Trophoblast cell (in vitro differentiated cells and primary cell): Measurements from ENCODE around the gene NXPH3.

ENCODE experiments used
- DNase-seq, 2 donors: peaks; one replicate each; pipeline ENCODE4 v3.0.0-alpha.2; 2016
- H2AFZ ChIP-seq: 2 replicates; pipeline ENCODE4 v1.6.1; 2013; ENCODE audit warnings: low read length, moderate library complexity, mild to moderate bottlenecking; ENCODE audit not compliant: insufficient read depth, poor library complexity
- H2AK5ac ChIP-seq: 2 replicates; pipeline ENCODE4 v1.6.1; 2013; ENCODE audit warnings: mild to moderate bottlenecking, low read length
- H2BK120ac ChIP-seq: 2 replicates; pipeline ENCODE4 v1.6.1; 2013; ENCODE audit warnings: low read length, mild to moderate bottlenecking, moderate library complexity; ENCODE audit not compliant: insufficient read depth, poor library complexity
- H2BK12ac ChIP-seq: 2 replicates; pipeline ENCODE4 v1.6.1; 2013; ENCODE audit warnings: mild to moderate bottlenecking, low read length, moderate library complexity
- H2BK5ac ChIP-seq: 2 replicates; pipeline ENCODE4 v1.6.1; 2013; ENCODE audit warnings: low read length, low read depth, moderate library complexity, mild to moderate bottlenecking; ENCODE audit not compliant: poor library complexity
- H3K14ac ChIP-seq: 2 replicates; pipeline ENCODE4 v1.6.1; 2013; ENCODE audit warnings: mild to moderate bottlenecking, low read length
- H3K18ac ChIP-seq: 2 replicates; pipeline ENCODE4 v1.6.1; 2013; ENCODE audit warnings: mild to moderate bottlenecking, low read length
- H3K23ac ChIP-seq: 2 replicates; pipeline ENCODE4 v1.6.1; 2013; ENCODE audit warnings: low read length
- H3K27ac ChIP-seq: 2 replicates; pipeline ENCODE4 v1.5.1; 2013; ENCODE audit warnings: low read depth, mild to moderate bottlenecking, inconsistent platforms, low read length, moderate library complexity
- H3K27me3 ChIP-seq: 2 replicates; pipeline ENCODE4 v1.6.1; 2013; ENCODE audit warnings: inconsistent platforms, mild to moderate bottlenecking, low read length, moderate library complexity; ENCODE audit not compliant: insufficient read depth
- H3K36me3 ChIP-seq, 2 experiments: 1 replicate in 1 of 2; 2 replicates in 1 of 2; pipeline ENCODE4 v1.6.1; 2013; ENCODE audit warnings: low read length in 2 of 2, mild to moderate bottlenecking in 2 of 2, moderate library complexity in 1 of 2; ENCODE audit not compliant: insufficient read depth in 2 of 2, control insufficient read depth in 1 of 2
- H3K4ac ChIP-seq: 2 replicates; pipeline ENCODE4 v1.6.1; 2013; ENCODE audit warnings: low read depth, mild to moderate bottlenecking, low read length, moderate library complexity
- H3K4me1 ChIP-seq, 2 experiments: 1 replicate in 1 of 2; 2 replicates in 1 of 2; pipeline ENCODE4 v1.6.1; 2013; ENCODE audit warnings: low read length in 2 of 2, mild to moderate bottlenecking in 2 of 2, moderate library complexity in 1 of 2; ENCODE audit not compliant: insufficient read depth in 2 of 2, control insufficient read depth in 1 of 2
- H3K4me2 ChIP-seq: 2 replicates; pipeline ENCODE4 v1.6.1; 2013; ENCODE audit warnings: inconsistent platforms, mild to moderate bottlenecking, low read length, moderate library complexity
- H3K4me3 ChIP-seq: 2 replicates; pipeline ENCODE4 v1.5.1; 2013; ENCODE audit warnings: mild to moderate bottlenecking, low read depth, low read length, inconsistent platforms
- H3K79me1 ChIP-seq: one replicate; pipeline ENCODE4 v1.6.1; 2013; ENCODE audit warnings: low read length
- H3K79me2 ChIP-seq: 2 replicates; pipeline ENCODE4 v1.6.1; 2013; ENCODE audit warnings: low read length, mild to moderate bottlenecking; ENCODE audit not compliant: control insufficient read depth, insufficient read depth, poor library complexity
- H3K9ac ChIP-seq: 2 replicates; pipeline ENCODE4 v1.6.1; 2013; ENCODE audit warnings: mild to moderate bottlenecking, low read length
- H3K9me3 ChIP-seq: 2 replicates; pipeline ENCODE4 v1.6.1; 2013; ENCODE audit warnings: low read depth, mild to moderate bottlenecking, control low read depth, inconsistent platforms, low read length; ENCODE audit not compliant: insufficient read depth
- H4K12ac ChIP-seq: 2 replicates; pipeline ENCODE4 v1.6.1; 2013; ENCODE audit warnings: low read depth, mild to moderate bottlenecking, low read length, moderate library complexity
- H4K8ac ChIP-seq: 2 replicates; pipeline ENCODE4 v1.6.1; 2013; ENCODE audit warnings: low read depth, mild to moderate bottlenecking, low read length, moderate library complexity
- H4K91ac ChIP-seq: one replicate; pipeline ENCODE4 v1.6.1; 2013; ENCODE audit warnings: low read depth, mild to moderate bottlenecking, low read length, moderate library complexity
- WGBS: extraction: QIAGEN DNeasy Blood & Tissue Kit; methylation state at CpG from one replicate; pipeline ENCODE4 v1.1.7; 2013; ENCODE audit warnings: missing lambda C conversion rate; ENCODE audit not compliant: insufficient read length, insufficient coverage; ENCODE audit errors: extremely low coverage; 5-methylcytosine and 5-hydroxymethylcytosine counted together

Gene NXPH3

DNA sequence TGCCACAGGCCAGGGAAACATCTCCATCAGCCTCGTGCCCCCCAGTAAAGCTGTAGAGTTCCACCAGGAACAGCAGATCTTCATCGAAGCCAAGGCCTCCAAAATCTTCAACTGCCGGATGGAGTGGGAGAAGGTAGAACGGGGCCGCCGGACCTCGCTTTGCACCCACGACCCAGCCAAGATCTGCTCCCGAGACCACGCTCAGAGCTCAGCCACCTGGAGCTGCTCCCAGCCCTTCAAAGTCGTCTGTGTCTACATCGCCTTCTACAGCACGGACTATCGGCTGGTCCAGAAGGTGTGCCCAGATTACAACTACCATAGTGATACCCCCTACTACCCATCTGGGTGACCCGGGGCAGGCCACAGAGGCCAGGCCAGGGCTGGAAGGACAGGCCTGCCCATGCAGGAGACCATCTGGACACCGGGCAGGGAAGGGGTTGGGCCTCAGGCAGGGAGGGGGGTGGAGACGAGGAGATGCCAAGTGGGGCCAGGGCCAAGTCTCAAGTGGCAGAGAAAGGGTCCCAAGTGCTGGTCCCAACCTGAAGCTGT is 3.4 kb downstream of the NXPH3 start:
- no peak overlapping the region for H4K91ac ChIP-seq
- no CpG with 5 or more reads among the region's 17 CpGs for WGBS

DNA sequence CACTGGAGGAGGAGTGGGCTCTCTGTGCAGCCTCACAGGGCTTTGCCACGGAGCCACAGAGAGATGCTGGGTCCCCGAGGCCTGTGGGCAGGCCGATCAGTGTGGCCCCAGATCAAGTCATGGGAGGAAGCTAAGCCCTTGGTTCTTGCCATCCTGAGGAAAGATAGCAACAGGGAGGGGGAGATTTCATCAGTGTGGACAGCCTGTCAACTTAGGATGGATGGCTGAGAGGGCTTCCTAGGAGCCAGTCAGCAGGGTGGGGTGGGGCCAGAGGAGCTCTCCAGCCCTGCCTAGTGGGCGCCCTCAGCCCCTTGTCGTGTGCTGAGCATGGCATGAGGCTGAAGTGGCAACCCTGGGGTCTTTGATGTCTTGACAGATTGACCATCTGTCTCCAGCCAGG is 3.9 kb downstream of the NXPH3 start:
- Histone ChIP-seq H2AK5ac (no peak overlapping the region), H3K18ac (no peak overlapping the region), H3K27ac (no peak overlapping the region), H3K4me1 (peaks cover 6 to 7% of the 10 kb centered on the region in 2 experiments), H2BK120ac (no peak overlapping the region), H3K9me3 (peaks cover 5% of the 10 kb centered on the region), H3K79me1 (no peaks in the 10 kb centered on the region), H3K27me3 (no peaks in the 10 kb centered on the region), H3K36me3 (no peaks in the 10 kb centered on the region), H2BK5ac (no peak overlapping the region), H3K4ac (no peak overlapping the region), H2AFZ (no peak overlapping the region), H3K4me3 (no peak overlapping the region), H4K91ac (no peak overlapping the region), H4K8ac (no peak overlapping the region), H3K79me2 (peaks cover 4% of the 10 kb centered on the region), H4K12ac (no peak overlapping the region), H2BK12ac (no peak overlapping the region), H3K14ac (no peak overlapping the region), H3K9ac (no peak overlapping the region), H3K4me2 (no peak overlapping the region), H3K23ac (no peak overlapping the region)
- no CpG with 5 or more reads among the region's 5 CpGs for WGBS
- no peak for DNase-seq

More for the DNA sequence above, 3.4 kb downstream of the NXPH3 start:
- DNase-seq, result no peak
- no peak overlapping the region for H4K12ac ChIP-seq
- no peak overlapping the region for H2AK5ac ChIP-seq
- no peak overlapping the region for H3K14ac ChIP-seq
- no peaks in the 10 kb centered on the region for H3K27me3 ChIP-seq
- no peak overlapping the region for H3K4me3 ChIP-seq
- H3K79me1 ChIP-seq, result no peaks in the 10 kb centered on the region
- H3K4ac ChIP-seq, result no peak overlapping the region
- H3K79me2 ChIP-seq, result peaks cover 4% of the 10 kb centered on the region
- no peak overlapping the region for H2BK5ac ChIP-seq
- no peak overlapping the region for H3K23ac ChIP-seq
- no peak overlapping the region for H3K4me2 ChIP-seq
- H3K9ac ChIP-seq, result no peak overlapping the region
- H3K4me1 ChIP-seq, result peaks cover 6 to 7% of the 10 kb centered on the region in 2 experiments
- H3K9me3 ChIP-seq, result peaks cover 5% of the 10 kb centered on the region
- H4K8ac ChIP-seq, result no peak overlapping the region
- H2BK120ac ChIP-seq, result no peak overlapping the region
- H3K18ac ChIP-seq, result no peak overlapping the region
- no peak overlapping the region for H3K27ac ChIP-seq
- H2BK12ac ChIP-seq, result no peak overlapping the region
- no peak overlapping the region for H2AFZ ChIP-seq
- no peaks in the 10 kb centered on the region for H3K36me3 ChIP-seq

DNA sequence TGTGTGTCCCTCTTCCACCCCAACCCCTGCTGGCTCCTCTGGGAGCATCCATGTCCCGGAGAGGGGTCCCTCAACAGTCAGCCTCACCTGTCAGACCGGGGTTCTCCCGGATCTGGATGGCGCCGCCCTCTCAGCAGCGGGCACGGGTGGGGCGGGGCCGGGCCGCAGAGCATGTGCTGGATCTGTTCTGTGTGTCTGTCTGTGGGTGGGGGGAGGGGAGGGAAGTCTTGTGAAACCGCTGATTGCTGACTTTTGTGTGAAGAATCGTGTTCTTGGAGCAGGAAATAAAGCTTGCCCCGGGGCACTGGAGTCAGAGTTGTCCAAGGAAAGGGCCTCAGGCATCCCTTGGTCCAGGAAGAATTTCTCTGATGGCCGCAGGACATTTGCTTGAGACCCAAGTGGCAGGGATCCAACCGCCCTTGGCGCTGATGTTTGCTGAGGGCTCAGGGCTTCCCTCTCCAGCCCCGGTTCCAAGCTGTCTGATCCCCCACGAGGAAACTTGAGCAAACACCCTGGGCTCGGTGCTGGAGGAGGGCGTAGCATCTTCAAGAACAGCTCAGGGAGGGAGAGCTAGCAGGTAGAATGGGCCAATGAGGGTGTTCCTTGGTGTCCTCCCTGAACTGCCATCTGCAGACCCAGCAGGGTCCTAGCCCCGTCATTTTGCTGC is 4.5 kb downstream of the NXPH3 start:
- Histone ChIP-seq H3K27ac (no peak overlapping the region), H3K18ac (no peak overlapping the region), H4K12ac (no peak overlapping the region), H3K14ac (no peak overlapping the region), H2BK12ac (no peak overlapping the region), H3K27me3 (no peaks in the 10 kb centered on the region), H3K4me2 (no peak overlapping the region), H3K4ac (no peak overlapping the region), H4K8ac (no peak overlapping the region), H3K36me3 (no peaks in the 10 kb centered on the region), H2BK120ac (no peak overlapping the region), H3K79me2 (peaks cover 4% of the 10 kb centered on the region), H2BK5ac (no peak overlapping the region), H2AK5ac (no peak overlapping the region), H3K9me3 (peaks cover 5% of the 10 kb centered on the region), H2AFZ (no peak overlapping the region), H3K4me3 (no peak overlapping the region), H3K79me1 (no peaks in the 10 kb centered on the region), H3K4me1 (peaks cover 6 to 7% of the 10 kb centered on the region in 2 experiments), H4K91ac (no peak overlapping the region), H3K23ac (no peak overlapping the region), H3K9ac (no peak overlapping the region)
- no CpG with 5 or more reads among the region's 21 CpGs for WGBS
- peak; percentile 92 to 96 for DNase-seq

DNA sequence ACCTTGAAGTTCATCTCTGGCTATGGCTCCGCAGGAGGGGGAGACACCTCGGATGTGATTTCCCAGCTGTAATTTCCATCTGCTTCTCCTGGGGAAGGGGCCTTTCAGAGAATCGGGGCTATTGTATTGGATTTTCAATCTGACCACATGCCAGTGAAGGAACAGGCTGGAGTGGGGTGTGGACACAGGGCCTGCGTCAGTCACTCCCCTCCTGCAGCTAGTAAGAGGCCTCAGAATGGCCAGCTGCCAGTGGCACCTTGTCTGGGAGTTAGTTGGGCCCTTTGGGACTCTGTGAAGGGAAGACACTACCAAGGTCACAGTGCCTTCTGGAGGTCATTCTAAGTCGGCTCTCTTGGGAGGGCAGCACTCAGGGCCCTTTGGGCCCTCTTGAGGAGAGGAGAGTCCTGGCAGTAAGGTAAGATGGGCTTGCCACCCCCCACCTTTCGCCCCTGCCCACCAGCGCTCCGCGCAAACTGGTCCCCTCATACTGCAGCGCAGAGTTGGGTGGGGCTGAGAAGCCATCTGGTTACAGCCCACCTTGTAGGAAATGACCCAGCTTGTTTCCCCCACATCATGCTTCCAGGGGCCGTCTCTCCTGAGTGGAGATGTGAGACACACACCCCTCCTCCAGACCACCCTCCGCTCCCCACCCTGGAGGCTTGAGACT is 5.4 kb downstream of the NXPH3 start:
- no peak overlapping the region for H2BK5ac ChIP-seq
- peaks cover 4% of the 10 kb centered on the region for H3K9me3 ChIP-seq
- no peak overlapping the region for H2BK12ac ChIP-seq
- no peak overlapping the region for H3K27ac ChIP-seq
- no peak overlapping the region for H3K4me3 ChIP-seq
- no peaks in the 10 kb centered on the region for H3K36me3 ChIP-seq
- peaks cover 4% of the 10 kb centered on the region for H3K79me2 ChIP-seq
- H3K4ac ChIP-seq, result no peak overlapping the region
- no peak overlapping the region for H3K23ac ChIP-seq
- no peak for DNase-seq
- no peak overlapping the region for H2BK120ac ChIP-seq
- H2AFZ ChIP-seq, result no peak overlapping the region
- peaks cover 6 to 7% of the 10 kb centered on the region in 2 experiments for H3K4me1 ChIP-seq
- no peak overlapping the region for H4K12ac ChIP-seq
- WGBS, result no CpG with 5 or more reads among the region's 12 CpGs
- no peak overlapping the region for H4K8ac ChIP-seq
- H3K9ac ChIP-seq, result no peak overlapping the region
- H3K27me3 ChIP-seq, result no peaks in the 10 kb centered on the region
- H4K91ac ChIP-seq, result no peak overlapping the region
- H3K4me2 ChIP-seq, result no peak overlapping the region
- H3K79me1 ChIP-seq, result no peaks in the 10 kb centered on the region
- H2AK5ac ChIP-seq, result no peak overlapping the region
- H3K14ac ChIP-seq, result no peak overlapping the region
- no peak overlapping the region for H3K18ac ChIP-seq
